HEK293 (cell line): ENCODE data around the gene IL4I1.

Source experiments
- BCL11A ChIP-seq: fragments of 450-650 bp; formaldehyde crosslinking; IDR thresholded peaks from 2 replicates; pipeline ENCODE4 v1.5.1; 2016; ENCODE audit warnings: low read depth, missing biosample characterization, missing genetic modification characterization
- ZBTB7A ChIP-seq: fragments of 450-650 bp; formaldehyde crosslinking; IDR thresholded peaks from 2 replicates; pipeline ENCODE4 v1.5.1; 2016; ENCODE audit warnings: low read depth, missing biosample characterization, missing genetic modification characterization
- ZNF211 ChIP-seq: fragments of 450-650 bp; formaldehyde crosslinking; IDR thresholded peaks from 2 replicates; pipeline ENCODE4 v1.5.1; 2016; ENCODE audit warnings: low read depth, missing biosample characterization, missing genetic modification characterization
- ZNF354C ChIP-seq: fragments of 450-650 bp; formaldehyde crosslinking; IDR thresholded peaks from 2 replicates; pipeline ENCODE4 v1.5.1; 2016; ENCODE audit warnings: missing biosample characterization, missing genetic modification characterization, low read depth, borderline replicate concordance
- TF ChIP-seq, protein P1 (sequence below): fragments of 450-650 bp; formaldehyde crosslinking; IDR thresholded peaks from 2 replicates; pipeline ENCODE4 v1.5.1; 2016; ENCODE audit warnings: missing biosample characterization, missing genetic modification characterization
- TF ChIP-seq, protein P2 (sequence below): fragments of 450-650 bp; formaldehyde crosslinking; IDR thresholded peaks from 2 replicates; pipeline ENCODE4 v1.5.1; 2016; ENCODE audit warnings: missing biosample characterization, missing genetic modification characterization

DNA sequence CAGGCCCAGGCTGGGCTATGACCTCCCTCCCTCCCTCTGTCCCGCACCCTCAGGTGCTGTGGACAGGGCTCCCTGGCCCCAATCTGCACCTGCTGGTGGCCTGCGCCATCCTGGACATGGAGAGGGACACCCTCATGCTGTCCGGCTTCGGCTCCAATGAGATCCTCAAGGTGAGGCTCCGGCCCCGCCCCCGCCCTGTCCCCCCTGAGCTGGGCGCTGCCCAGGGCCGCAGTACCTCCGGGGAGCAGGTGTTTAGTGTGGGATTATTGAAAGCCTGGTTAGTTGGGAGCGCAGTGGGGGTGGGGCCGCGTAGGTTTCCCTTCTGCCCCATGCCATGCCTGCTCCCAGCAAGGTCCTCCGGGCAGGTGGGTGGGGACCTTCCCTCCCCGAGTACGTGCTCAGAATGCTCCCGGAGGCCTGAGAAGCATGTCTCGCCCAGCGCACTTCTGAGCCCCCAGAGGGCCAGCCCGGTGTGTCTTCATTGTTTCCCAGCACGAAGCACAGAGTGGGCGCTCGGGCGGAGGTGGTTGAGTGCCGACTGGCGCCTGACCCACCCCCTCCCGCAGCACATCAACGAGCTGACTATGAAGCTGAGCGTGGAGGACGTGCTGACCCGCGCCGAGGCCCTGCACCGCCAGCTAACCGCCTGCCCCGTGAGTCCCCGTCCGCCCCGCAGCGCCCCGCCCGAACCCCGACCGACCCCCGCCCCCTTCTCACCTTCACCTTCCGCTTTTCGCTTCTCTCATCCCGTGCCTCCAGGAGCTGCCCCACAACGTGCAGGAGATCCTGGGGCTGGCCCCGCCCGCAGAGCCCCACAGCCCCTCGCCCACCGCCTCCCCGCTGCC lies 8.8 kb downstream of the IL4I1 start:
- TF ChIP-seq, protein P1, sequence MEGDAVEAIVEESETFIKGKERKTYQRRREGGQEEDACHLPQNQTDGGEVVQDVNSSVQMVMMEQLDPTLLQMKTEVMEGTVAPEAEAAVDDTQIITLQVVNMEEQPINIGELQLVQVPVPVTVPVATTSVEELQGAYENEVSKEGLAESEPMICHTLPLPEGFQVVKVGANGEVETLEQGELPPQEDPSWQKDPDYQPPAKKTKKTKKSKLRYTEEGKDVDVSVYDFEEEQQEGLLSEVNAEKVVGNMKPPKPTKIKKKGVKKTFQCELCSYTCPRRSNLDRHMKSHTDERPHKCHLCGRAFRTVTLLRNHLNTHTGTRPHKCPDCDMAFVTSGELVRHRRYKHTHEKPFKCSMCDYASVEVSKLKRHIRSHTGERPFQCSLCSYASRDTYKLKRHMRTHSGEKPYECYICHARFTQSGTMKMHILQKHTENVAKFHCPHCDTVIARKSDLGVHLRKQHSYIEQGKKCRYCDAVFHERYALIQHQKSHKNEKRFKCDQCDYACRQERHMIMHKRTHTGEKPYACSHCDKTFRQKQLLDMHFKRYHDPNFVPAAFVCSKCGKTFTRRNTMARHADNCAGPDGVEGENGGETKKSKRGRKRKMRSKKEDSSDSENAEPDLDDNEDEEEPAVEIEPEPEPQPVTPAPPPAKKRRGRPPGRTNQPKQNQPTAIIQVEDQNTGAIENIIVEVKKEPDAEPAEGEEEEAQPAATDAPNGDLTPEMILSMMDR, result no peak
- TF ChIP-seq ZNF354C, result no peak
- TF ChIP-seq ZBTB7A (tag by site-specific recombination), result no peak
- TF ChIP-seq ZNF211 (tag by site-specific recombination), result no peak
- TF ChIP-seq, protein P2, sequence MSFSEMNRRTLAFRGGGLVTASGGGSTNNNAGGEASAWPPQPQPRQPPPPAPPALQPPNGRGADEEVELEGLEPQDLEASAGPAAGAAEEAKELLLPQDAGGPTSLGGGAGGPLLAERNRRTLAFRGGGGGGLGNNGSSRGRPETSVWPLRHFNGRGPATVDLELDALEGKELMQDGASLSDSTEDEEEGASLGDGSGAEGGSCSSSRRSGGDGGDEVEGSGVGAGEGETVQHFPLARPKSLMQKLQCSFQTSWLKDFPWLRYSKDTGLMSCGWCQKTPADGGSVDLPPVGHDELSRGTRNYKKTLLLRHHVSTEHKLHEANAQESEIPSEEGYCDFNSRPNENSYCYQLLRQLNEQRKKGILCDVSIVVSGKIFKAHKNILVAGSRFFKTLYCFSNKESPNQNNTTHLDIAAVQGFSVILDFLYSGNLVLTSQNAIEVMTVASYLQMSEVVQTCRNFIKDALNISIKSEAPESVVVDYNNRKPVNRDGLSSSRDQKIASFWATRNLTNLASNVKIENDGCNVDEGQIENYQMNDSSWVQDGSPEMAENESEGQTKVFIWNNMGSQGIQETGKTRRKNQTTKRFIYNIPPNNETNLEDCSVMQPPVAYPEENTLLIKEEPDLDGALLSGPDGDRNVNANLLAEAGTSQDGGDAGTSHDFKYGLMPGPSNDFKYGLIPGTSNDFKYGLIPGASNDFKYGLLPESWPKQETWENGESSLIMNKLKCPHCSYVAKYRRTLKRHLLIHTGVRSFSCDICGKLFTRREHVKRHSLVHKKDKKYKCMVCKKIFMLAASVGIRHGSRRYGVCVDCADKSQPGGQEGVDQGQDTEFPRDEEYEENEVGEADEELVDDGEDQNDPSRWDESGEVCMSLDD (tag by site-specific recombination), result no peak
- TF ChIP-seq BCL11A (tag by site-specific recombination), result no peak
